GM23338 (cell line): ENCODE data around the gene CYP1B1.
"Not testable (repeated sequence)": the region's sequence is repeated elsewhere in the genome, so short reads cannot be mapped to it uniquely, and the experiment has no call there.

Source experiments
- CREB1 ChIP-seq: fragments of 250-450 bp; sonication (Bioruptor Pico); IDR thresholded peaks from 2 replicates; pipeline ENCODE4 v1.5.0; 2020; ENCODE audit warnings: low read depth, mild to moderate bottlenecking, moderate library complexity
- EZH2 ChIP-seq: fragments of 200-600 bp; sonication (generic); IDR thresholded peaks from one replicate; pipeline ENCODE4 v1.8.0; 2017; ENCODE audit warnings: antibody characterized with exemption, mild to moderate bottlenecking, low read depth; ENCODE audit not compliant: unreplicated experiment
- EZH2phosphoT487 ChIP-seq: fragments of 200-600 bp; sonication (generic); IDR thresholded peaks from one replicate; pipeline ENCODE4 v1.8.1; 2018; ENCODE audit warnings: antibody characterized with exemption; ENCODE audit not compliant: unreplicated experiment
- REST ChIP-seq: IDR thresholded peaks from one replicate; pipeline ENCODE4 v1.6.1; 2018; ENCODE audit warnings: antibody characterized with exemption; ENCODE audit not compliant: unreplicated experiment
- ZNF462 ChIP-seq: fragments of 250-450 bp; sonication (Bioruptor Pico); IDR thresholded peaks from 2 replicates; pipeline ENCODE4 v1.5.0; 2020; ENCODE audit warnings: mild to moderate bottlenecking, moderate library complexity
- TF ChIP-seq, protein P1 (sequence below), 2 experiments: fragments of 200-600 bp in 1 of 2; sonication (generic) in 1 of 2; conservative IDR thresholded peaks; 2 replicates each; pipeline versions ENCODE4 v1.5.1 to v1.6.1; 2016 to 2017; ENCODE audit warnings: antibody characterized with exemption in 2 of 2, low read depth in 2 of 2, mild to moderate bottlenecking in 2 of 2, moderate library complexity in 1 of 2

DNA sequence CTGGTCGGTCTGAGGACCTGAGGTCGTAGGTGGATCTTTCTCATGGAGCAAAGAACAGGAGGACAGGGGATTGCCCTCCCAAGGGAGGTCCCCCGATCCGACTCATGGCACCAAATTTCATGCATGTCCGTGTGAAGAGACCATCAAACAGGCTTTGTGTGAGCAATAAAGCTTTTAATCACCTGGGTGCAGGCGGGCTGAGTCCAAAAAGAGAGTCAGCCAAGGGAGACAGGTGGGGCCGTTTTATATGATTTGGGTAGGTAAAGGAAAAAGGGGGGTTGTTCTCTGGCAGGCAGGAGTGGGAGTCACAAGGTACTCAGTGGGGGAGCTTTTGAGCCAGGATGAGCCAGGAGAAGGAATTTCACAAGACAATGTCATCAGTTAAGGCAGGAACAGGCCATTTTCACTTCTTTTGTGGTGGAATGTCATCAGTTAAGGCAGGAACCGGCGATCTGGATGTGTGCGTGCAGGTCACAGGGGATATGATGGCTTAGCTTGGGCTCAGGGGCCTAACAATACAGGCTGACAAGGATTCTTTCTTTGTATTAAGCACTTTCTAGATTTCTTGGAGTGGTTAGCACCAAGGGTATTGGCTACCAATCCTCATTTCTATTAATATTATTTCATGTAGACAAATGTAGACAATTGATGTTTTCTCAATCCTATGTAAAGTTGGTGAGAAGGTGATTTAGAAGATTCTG lies 10.2 kb upstream of the CYP1B1 start:
- TF ChIP-seq, protein P1, sequence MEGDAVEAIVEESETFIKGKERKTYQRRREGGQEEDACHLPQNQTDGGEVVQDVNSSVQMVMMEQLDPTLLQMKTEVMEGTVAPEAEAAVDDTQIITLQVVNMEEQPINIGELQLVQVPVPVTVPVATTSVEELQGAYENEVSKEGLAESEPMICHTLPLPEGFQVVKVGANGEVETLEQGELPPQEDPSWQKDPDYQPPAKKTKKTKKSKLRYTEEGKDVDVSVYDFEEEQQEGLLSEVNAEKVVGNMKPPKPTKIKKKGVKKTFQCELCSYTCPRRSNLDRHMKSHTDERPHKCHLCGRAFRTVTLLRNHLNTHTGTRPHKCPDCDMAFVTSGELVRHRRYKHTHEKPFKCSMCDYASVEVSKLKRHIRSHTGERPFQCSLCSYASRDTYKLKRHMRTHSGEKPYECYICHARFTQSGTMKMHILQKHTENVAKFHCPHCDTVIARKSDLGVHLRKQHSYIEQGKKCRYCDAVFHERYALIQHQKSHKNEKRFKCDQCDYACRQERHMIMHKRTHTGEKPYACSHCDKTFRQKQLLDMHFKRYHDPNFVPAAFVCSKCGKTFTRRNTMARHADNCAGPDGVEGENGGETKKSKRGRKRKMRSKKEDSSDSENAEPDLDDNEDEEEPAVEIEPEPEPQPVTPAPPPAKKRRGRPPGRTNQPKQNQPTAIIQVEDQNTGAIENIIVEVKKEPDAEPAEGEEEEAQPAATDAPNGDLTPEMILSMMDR (conservative IDR thresholded peaks at IDR 0.05; ENCODE audit: low read depth in 2 of 2), result not testable (repeated sequence)
- TF ChIP-seq CREB1 (CRISPR knock-in tag); EZH2phosphoT487; REST; EZH2; ZNF462 (CRISPR knock-in tag): not testable (repeated sequence)
